HL-60 (cell line): ENCODE data around the gene HSD17B1.

ENCODE experiments used
- GABPA ChIP-seq: IDR thresholded peaks from 2 replicates; pipeline ENCODE4 v1.6.1; 2012; ENCODE audit warnings: low read depth
- POLR2AphosphoS5 ChIP-seq: IDR thresholded peaks from 2 replicates; pipeline ENCODE4 v1.6.1; 2012; ENCODE audit warnings: low read depth
- REST ChIP-seq: IDR thresholded peaks from 2 replicates; pipeline ENCODE4 v1.6.1; 2012; ENCODE audit warnings: low read depth; ENCODE audit not compliant: insufficient replicate concordance
- TF ChIP-seq, protein P1 (sequence below): IDR thresholded peaks from one replicate; pipeline ENCODE4 v1.5.1; 2011; ENCODE audit warnings: low read length, control low read depth, inconsistent platforms; ENCODE audit not compliant: insufficient read depth

GRCh38 chr17:42548993-42549755 lies 3.5 kb upstream of the HSD17B1 start:
- TF ChIP-seq, protein P1, sequence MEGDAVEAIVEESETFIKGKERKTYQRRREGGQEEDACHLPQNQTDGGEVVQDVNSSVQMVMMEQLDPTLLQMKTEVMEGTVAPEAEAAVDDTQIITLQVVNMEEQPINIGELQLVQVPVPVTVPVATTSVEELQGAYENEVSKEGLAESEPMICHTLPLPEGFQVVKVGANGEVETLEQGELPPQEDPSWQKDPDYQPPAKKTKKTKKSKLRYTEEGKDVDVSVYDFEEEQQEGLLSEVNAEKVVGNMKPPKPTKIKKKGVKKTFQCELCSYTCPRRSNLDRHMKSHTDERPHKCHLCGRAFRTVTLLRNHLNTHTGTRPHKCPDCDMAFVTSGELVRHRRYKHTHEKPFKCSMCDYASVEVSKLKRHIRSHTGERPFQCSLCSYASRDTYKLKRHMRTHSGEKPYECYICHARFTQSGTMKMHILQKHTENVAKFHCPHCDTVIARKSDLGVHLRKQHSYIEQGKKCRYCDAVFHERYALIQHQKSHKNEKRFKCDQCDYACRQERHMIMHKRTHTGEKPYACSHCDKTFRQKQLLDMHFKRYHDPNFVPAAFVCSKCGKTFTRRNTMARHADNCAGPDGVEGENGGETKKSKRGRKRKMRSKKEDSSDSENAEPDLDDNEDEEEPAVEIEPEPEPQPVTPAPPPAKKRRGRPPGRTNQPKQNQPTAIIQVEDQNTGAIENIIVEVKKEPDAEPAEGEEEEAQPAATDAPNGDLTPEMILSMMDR: no peak
- TF ChIP-seq POLR2AphosphoS5: no peak
- no peak for TF ChIP-seq REST
- TF ChIP-seq GABPA: no peak
